BLaER1 (cell line): ENCODE measurements around the gene MKX.

Source experiments
- H3K27ac ChIP-seq: shearing (Covaris generic); formaldehyde crosslinking; 2 replicates; pipeline ENCODE4 v1.8.1; 2022
- H3K27me3 ChIP-seq: shearing (Covaris generic); formaldehyde crosslinking; 2 replicates; pipeline ENCODE4 v1.8.1; 2022
- H3K36me3 ChIP-seq: shearing (Covaris generic); formaldehyde crosslinking; 2 replicates; pipeline ENCODE4 v1.8.1; 2022
- H3K4me1 ChIP-seq: shearing (Covaris generic); formaldehyde crosslinking; 2 replicates; pipeline ENCODE4 v1.8.1; 2022
- H3K4me2 ChIP-seq: shearing (Covaris generic); formaldehyde crosslinking; 2 replicates; pipeline ENCODE4 v1.8.1; 2022
- H3K4me3 ChIP-seq: shearing (Covaris generic); formaldehyde crosslinking; 2 replicates; pipeline ENCODE4 v1.8.1; 2022
- H3K9ac ChIP-seq: shearing (Covaris generic); formaldehyde crosslinking; 2 replicates; pipeline ENCODE4 v1.8.1; 2022
- H3K9me3 ChIP-seq: shearing (Covaris generic); formaldehyde crosslinking; 2 replicates; pipeline ENCODE4 v1.8.1; 2022
- H4K20me1 ChIP-seq: shearing (Covaris generic); formaldehyde crosslinking; 2 replicates; pipeline ENCODE4 v1.8.1; 2022
- Cebpa-rat ChIP-seq: shearing (Covaris generic); IDR thresholded peaks from 2 replicates; pipeline ENCODE4 v1.8.1; 2022

MKX gene

GRCh38 chr10:27680691-27681605, 64.7 kb downstream of the MKX start:
- no peak overlapping the region for H3K9ac ChIP-seq
- H3K27ac ChIP-seq: no peak overlapping the region
- no peaks in the 10 kb centered on the region for H4K20me1 ChIP-seq
- no peaks in the 10 kb centered on the region for H3K36me3 ChIP-seq
- no peaks in the 10 kb centered on the region for H3K4me1 ChIP-seq
- no peaks in the 10 kb centered on the region for H3K9me3 ChIP-seq
- no peak for TF ChIP-seq Cebpa-rat
- H3K4me3 ChIP-seq: no peak overlapping the region
- H3K4me2 ChIP-seq: no peak overlapping the region
- no peaks in the 10 kb centered on the region for H3K27me3 ChIP-seq

- H3K4me1 ChIP-seq: no peaks in the 10 kb centered on the region
- H3K4me2 ChIP-seq: no peak overlapping the region
- H3K9me3 ChIP-seq: no peaks in the 10 kb centered on the region
- no peaks in the 10 kb centered on the region for H3K36me3 ChIP-seq
- H3K4me3 ChIP-seq: no peak overlapping the region
- H3K27ac ChIP-seq: no peak overlapping the region
- no peak overlapping the region for H3K9ac ChIP-seq
- no peak for TF ChIP-seq Cebpa-rat
- H4K20me1 ChIP-seq: no peaks in the 10 kb centered on the region
- H3K27me3 ChIP-seq: no peaks in the 10 kb centered on the region
These were observed 65.5 kb downstream of the MKX start for GRCh38 chr10:27680006-27680557.

- no peak overlapping the region for H3K9ac ChIP-seq
- H3K4me1 ChIP-seq: no peaks in the 10 kb centered on the region
- H3K36me3 ChIP-seq: no peaks in the 10 kb centered on the region
- H3K27ac ChIP-seq: no peak overlapping the region
- H3K27me3 ChIP-seq: no peaks in the 10 kb centered on the region
- no peaks in the 10 kb centered on the region for H3K9me3 ChIP-seq
- H4K20me1 ChIP-seq: no peaks in the 10 kb centered on the region
- no peak overlapping the region for H3K4me2 ChIP-seq
- H3K4me3 ChIP-seq: no peak overlapping the region
- no peak for TF ChIP-seq Cebpa-rat
These were observed 66.2 kb downstream of the MKX start for GRCh38 chr10:27679369-27679912.

- Histone ChIP-seq H3K36me3 (no peaks in the 10 kb centered on the region), H3K9me3 (no peaks in the 10 kb centered on the region), H3K4me3 (no peak overlapping the region), H3K27ac (no peak overlapping the region), H3K4me2 (no peak overlapping the region), H3K9ac (no peak overlapping the region), H3K27me3 (no peaks in the 10 kb centered on the region), H4K20me1 (no peaks in the 10 kb centered on the region), H3K4me1 (no peaks in the 10 kb centered on the region)
- no peak for TF ChIP-seq Cebpa-rat
These were observed 67.5 kb downstream of the MKX start for GRCh38 chr10:27678166-27678565.

- Histone ChIP-seq H3K27ac (no peak overlapping the region), H3K9ac (no peak overlapping the region), H3K4me3 (no peak overlapping the region), H3K9me3 (no peaks in the 10 kb centered on the region), H3K4me2 (no peak overlapping the region), H3K27me3 (no peaks in the 10 kb centered on the region), H3K36me3 (no peaks in the 10 kb centered on the region), H3K4me1 (no peaks in the 10 kb centered on the region), H4K20me1 (no peaks in the 10 kb centered on the region)
- TF ChIP-seq Cebpa-rat: no peak
These were observed 72.6 kb downstream of the MKX start for GRCh38 chr10:27673065-27673464.

- Histone ChIP-seq H3K4me2 (no peak overlapping the region), H3K4me1 (no peaks in the 10 kb centered on the region), H3K4me3 (no peak overlapping the region), H3K27ac (no peak overlapping the region), H3K9ac (no peak overlapping the region), H4K20me1 (no peaks in the 10 kb centered on the region), H3K9me3 (no peaks in the 10 kb centered on the region), H3K27me3 (no peaks in the 10 kb centered on the region), H3K36me3 (no peaks in the 10 kb centered on the region)
- no peak for TF ChIP-seq Cebpa-rat
These were observed 73.8 kb downstream of the MKX start for GRCh38 chr10:27671821-27672220.

GRCh38 chr10:27664461-27664860, 81.2 kb downstream of the MKX start:
- no peak for TF ChIP-seq Cebpa-rat
- Histone ChIP-seq H3K4me2 (no peak overlapping the region), H3K4me1 (peaks cover 28% of the 10 kb centered on the region), H3K4me3 (no peak overlapping the region), H3K27me3 (no peaks in the 10 kb centered on the region), H3K9ac (no peak overlapping the region), H4K20me1 (no peaks in the 10 kb centered on the region), H3K36me3 (no peaks in the 10 kb centered on the region), H3K27ac (no peak overlapping the region), H3K9me3 (no peaks in the 10 kb centered on the region)

- peak overlapping the region; percentile 36 for H3K4me2 ChIP-seq
- no peaks in the 10 kb centered on the region for H3K9me3 ChIP-seq
- H3K4me3 ChIP-seq: no peak overlapping the region
- no peak overlapping the region for H3K27ac ChIP-seq
- H4K20me1 ChIP-seq: no peaks in the 10 kb centered on the region
- H3K36me3 ChIP-seq: no peaks in the 10 kb centered on the region
- H3K9ac ChIP-seq: no peak overlapping the region
- H3K27me3 ChIP-seq: no peaks in the 10 kb centered on the region
- TF ChIP-seq Cebpa-rat: no peak
- peaks cover 29% of the 10 kb centered on the region for H3K4me1 ChIP-seq
These were observed 82.0 kb downstream of the MKX start for GRCh38 chr10:27663621-27664020.

GRCh38 chr10:27661514-27662286, 83.9 kb downstream of the MKX start:
- H3K4me2 ChIP-seq: no peak overlapping the region

More at GRCh38 chr10:27661514-27662286, 83.9 kb downstream of the MKX start:
- Histone ChIP-seq H3K27ac (no peak overlapping the region), H4K20me1 (no peaks in the 10 kb centered on the region), H3K27me3 (no peaks in the 10 kb centered on the region), H3K36me3 (no peaks in the 10 kb centered on the region), H3K9me3 (no peaks in the 10 kb centered on the region), H3K9ac (no peak overlapping the region), H3K4me3 (no peak overlapping the region), H3K4me1 (peaks cover 29% of the 10 kb centered on the region)
- TF ChIP-seq Cebpa-rat: peak; percentile 74; the same call in 1 of the 2 replicates
